ENCODE data around the gene PRR36. TPM values are rescaled to one million over a fixed set of nuclear protein-coding genes. Genes with fewer than 3 reads are reported as not detected.
"Not testable (repeated sequence)": the region's sequence is repeated elsewhere in the genome, so short reads cannot be mapped to it uniquely, and the experiment has no call there.

The PRR36 gene
- total RNA-seq, 1 donor from 2014 or later = 0.92 TPM

- DNase-seq = no peak
Observed at GRCh38 chr19:7859831-7860713, 14.1 kb downstream of the PRR36 start.

GRCh38 chr19:7859087-7859486, 15.1 kb downstream of the PRR36 start:
- not testable (repeated sequence) for DNase-seq

GRCh38 chr19:7858109-7858770, 15.9 kb downstream of the PRR36 start:
- DNase-seq = peak; percentile 15

DNA sequence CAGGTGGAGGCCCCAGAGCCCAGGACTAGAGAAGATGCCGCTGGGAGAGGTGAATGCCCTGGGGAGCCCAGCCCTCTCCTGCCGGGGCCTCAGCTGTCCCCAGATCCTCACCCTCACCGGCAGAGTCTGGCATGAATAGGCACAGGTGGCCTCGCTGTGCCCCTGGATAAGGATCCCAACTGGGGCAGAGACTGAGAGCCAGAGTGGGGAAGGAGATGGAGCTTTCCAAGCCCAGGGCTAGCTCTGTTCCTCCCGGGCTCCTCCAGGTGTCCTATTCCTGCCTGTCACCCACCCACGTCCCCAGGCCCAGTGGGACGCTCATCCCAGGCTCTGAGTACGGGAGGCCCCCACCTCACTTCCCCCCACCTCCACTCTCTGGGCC, 16.5 kb downstream of the PRR36 start:
- DNase-seq = no peak

GRCh38 chr19:7856679-7857663, 17.2 kb downstream of the PRR36 start:
- DNase-seq = no peak

- DNase-seq = no peak
Observed at GRCh38 chr19:7856109-7856591, 18.0 kb downstream of the PRR36 start.

DNA sequence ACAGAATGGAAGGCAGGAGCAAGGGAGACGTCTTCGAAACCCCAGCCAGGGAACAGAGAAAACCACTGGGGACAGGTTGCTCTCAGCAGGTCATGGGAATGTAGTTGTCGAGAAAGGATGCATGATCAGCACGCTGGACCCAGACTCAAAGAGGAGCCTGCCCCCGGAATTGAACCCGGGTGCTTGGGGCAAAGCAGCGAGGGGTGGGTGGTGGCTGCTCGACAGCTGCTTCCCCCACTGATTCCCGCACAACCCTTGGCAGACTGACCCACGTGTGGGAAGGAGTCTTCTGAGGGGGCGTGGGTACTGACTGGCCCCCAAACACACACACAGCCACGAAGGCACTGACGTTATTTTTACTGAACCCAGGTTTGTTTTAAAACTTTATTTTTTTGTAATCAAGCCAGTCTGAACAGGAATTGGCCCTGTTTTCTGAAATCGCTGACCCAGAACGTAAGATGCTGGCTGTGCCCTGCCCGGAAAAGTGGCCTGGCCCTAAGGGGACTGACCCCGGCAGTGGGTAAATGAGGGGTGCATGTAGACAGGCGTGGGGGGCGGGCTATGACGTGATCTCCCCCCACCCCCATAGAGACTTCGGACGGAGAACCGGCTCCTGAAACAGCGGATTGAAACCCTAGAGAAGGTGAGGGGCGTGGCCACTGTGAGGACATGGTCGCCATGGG, 18.6 kb downstream of the PRR36 start:
- DNase-seq = no peak

DNA sequence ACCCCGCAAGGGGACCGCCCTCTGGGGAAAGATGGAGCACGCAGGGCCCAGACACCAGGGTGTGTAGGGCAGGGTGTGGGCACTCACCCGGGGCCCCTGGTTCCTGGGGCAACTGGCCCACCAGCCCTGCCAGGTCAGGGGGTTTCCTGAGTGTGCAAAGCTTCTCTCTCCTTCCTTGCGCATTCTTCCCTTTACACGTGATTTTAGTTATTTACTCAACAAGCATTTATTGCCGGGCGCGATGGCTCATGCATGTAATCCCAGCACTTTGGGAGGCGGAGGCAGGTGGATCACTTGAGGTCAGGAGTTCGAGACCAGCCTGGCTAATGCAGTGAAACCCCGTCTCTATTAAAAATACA, 20.4 kb downstream of the PRR36 start:
- no peak for DNase-seq

DNA sequence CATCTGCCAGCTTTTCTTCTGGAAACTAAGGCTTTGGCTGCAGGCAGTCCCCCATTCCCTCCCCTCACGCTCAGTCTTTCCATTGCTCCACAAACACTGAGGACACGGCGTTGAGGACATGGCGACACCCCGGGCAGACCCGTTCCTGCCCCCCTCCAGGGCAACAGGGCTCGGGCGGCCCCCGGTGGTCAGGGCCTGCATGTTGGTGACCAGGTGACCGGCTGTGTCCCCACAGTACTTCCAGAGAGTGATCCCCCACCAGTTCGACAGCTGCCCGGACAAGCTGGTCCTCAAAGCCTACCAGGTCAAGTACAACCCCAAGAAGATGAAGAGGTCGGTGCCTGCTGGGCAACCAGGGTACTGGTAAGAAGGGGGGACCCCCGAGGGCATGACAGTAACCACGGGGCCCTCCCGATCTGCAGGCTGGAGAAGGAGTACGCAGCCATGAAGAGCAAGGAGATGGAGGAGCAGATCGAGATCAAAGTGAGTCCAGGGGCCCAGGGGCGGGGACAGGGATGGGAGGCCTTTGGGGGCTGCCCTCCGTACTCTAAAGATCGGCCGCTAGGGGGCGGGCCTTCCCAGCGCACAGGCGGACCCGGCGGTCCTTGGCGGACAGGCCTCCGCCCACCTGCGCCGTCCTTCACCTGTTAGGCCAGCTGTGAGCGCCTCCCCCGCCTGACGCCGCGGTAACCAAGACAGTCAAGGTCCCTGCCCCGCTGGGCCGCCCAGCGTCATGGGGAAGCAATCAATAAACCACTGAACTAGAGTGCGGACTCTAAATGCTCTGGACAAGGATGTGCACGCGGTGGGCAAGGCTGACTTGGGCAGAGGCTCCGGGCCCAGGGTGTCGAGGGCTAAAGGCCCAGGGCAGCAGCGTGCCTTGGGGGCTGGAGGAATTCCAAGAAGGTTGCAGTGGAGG, 21.1 kb downstream of the PRR36 start:
- peak; percentile 86 for DNase-seq

- peak; percentile 15 for DNase-seq
Observed at GRCh38 chr19:7851623-7852500, 22.3 kb downstream of the PRR36 start.

DNA sequence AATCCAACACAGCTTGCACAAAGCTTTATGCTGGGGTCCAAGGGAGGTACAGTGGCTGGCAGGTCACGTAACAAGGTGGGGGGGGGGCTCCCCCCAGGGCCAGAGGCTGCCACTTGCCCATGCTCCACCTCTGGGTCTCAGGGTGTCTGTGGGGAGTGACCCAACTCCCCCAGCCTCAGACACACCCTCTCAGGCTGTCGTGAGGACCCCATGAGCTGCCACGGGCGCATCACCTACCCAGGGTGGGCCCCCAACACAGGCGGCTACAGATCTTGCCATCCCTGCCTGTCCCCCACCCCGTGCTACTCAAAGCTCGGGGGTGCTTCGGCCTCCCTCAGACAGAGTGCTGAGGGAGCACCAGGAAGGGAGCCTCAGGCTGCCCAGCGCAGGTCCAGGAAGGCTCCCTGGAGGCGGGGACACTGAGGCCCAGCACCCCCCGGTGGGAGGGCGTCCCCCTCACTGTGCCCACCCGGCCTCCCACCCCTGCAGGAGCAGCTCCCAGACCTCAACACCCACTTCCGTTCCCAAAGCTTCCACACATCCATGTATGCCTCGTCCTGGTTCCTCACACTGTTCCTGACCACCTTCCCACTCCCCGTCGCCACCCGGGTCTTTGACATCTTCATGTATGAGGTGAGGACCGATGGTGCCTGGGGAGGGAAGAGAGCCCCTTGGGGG, 23.1 kb downstream of the PRR36 start:
- no peak for DNase-seq

- DNase-seq = peak; percentile 69
Observed at GRCh38 chr19:7850000-7850813, 24.0 kb downstream of the PRR36 start.

- DNase-seq = no peak
Observed at GRCh38 chr19:7849631-7849999, 24.6 kb downstream of the PRR36 start.

GRCh38 chr19:7848779-7849457, 25.3 kb downstream of the PRR36 start:
- DNase-seq = no peak

- DNase-seq = no peak
Observed at GRCh38 chr19:7847664-7848063, 26.5 kb downstream of the PRR36 start.

GRCh38 chr19:7846155-7846646, 28.0 kb downstream of the PRR36 start:
- DNase-seq = no peak
